H9 (cell line): ENCODE data around the gene ANKS1B. TPM values are rescaled to one million over a fixed set of nuclear protein-coding genes. Genes with fewer than 3 reads are reported as not detected.

Experiments
- DNase-seq: peaks from one replicate; pipeline ENCODE4 v3.0.0-alpha.2; 2017
- H2AFZ ChIP-seq: one replicate; pipeline ENCODE4 v1.6.1; 2013; ENCODE audit warnings: mild to moderate bottlenecking, low read length, control low read depth, moderate library complexity
- H2AK5ac ChIP-seq: 2 replicates; pipeline ENCODE4 v1.6.1; 2013; ENCODE audit warnings: low read length, control low read depth, mixed read lengths; ENCODE audit not compliant: insufficient read length
- H2BK120ac ChIP-seq: one replicate; pipeline ENCODE4 v1.6.1; 2013; ENCODE audit warnings: low read depth, mild to moderate bottlenecking, low read length, control low read depth, inconsistent platforms; ENCODE audit not compliant: poor library complexity, severe bottlenecking
- H2BK12ac ChIP-seq: 2 replicates; pipeline ENCODE4 v1.6.1; 2013; ENCODE audit warnings: low read length, control low read depth, mixed read lengths, low read depth; ENCODE audit not compliant: insufficient read length
- H2BK15ac ChIP-seq: 2 replicates; pipeline ENCODE4 v1.6.1; 2013; ENCODE audit warnings: low read depth, low read length, control low read depth
- H2BK20ac ChIP-seq: one replicate; pipeline ENCODE4 v1.6.1; 2013; ENCODE audit warnings: low read depth, mild to moderate bottlenecking, low read length, control low read depth, inconsistent platforms; ENCODE audit not compliant: poor library complexity, severe bottlenecking
- H2BK5ac ChIP-seq: 2 replicates; pipeline ENCODE4 v1.6.1; 2013; ENCODE audit warnings: low read length, control low read depth, mixed read lengths; ENCODE audit not compliant: insufficient read length
- H3K14ac ChIP-seq: 2 replicates; pipeline ENCODE4 v1.6.1; 2013; ENCODE audit warnings: low read length, control low read depth; ENCODE audit not compliant: insufficient read depth
- H3K18ac ChIP-seq: 2 replicates; pipeline ENCODE4 v1.6.1; 2013; ENCODE audit warnings: low read depth, mild to moderate bottlenecking, mixed read lengths, low read length, control low read depth; ENCODE audit not compliant: insufficient read length
- H3K23ac ChIP-seq: 2 replicates; pipeline ENCODE4 v1.6.1; 2013; ENCODE audit warnings: low read length, control low read depth, mixed read lengths, low read depth; ENCODE audit not compliant: insufficient read length
- H3K23me2 ChIP-seq: 2 replicates; pipeline ENCODE4 v1.6.1; 2013; ENCODE audit warnings: low read depth, mild to moderate bottlenecking, mixed read lengths, low read length, control low read depth; ENCODE audit not compliant: insufficient read length, poor library complexity, severe bottlenecking
- H3K27ac ChIP-seq: 2 replicates; pipeline ENCODE4 v1.5.1; 2013; ENCODE audit warnings: low read length, control low read depth, mixed read lengths, low read depth; ENCODE audit not compliant: insufficient read length
- H3K27me3 ChIP-seq: 2 replicates; pipeline ENCODE4 v1.6.1; 2013; ENCODE audit warnings: low read length, control low read depth, inconsistent platforms; ENCODE audit not compliant: insufficient read depth
- H3K4ac ChIP-seq: 2 replicates; pipeline ENCODE4 v1.6.1; 2013; ENCODE audit warnings: low read depth, mild to moderate bottlenecking, control low read depth, inconsistent platforms, low read length, moderate library complexity
- H3K4me1 ChIP-seq: 2 replicates; pipeline ENCODE4 v1.6.1; 2013; ENCODE audit warnings: low read length, control low read depth, inconsistent platforms; ENCODE audit not compliant: insufficient read depth
- H3K4me2 ChIP-seq: 2 replicates; pipeline ENCODE4 v1.6.1; 2013; ENCODE audit warnings: low read length, control low read depth, mixed read lengths; ENCODE audit not compliant: insufficient read length, insufficient read depth
- H3K56ac ChIP-seq: 2 replicates; pipeline ENCODE4 v1.6.1; 2013; ENCODE audit warnings: low read depth, mild to moderate bottlenecking, mixed read lengths, low read length, control low read depth; ENCODE audit not compliant: insufficient read length
- H3K79me1 ChIP-seq: 2 replicates; pipeline ENCODE4 v1.6.1; 2013; ENCODE audit warnings: low read depth, mild to moderate bottlenecking, moderate library complexity, low read length, control low read depth, inconsistent platforms; ENCODE audit not compliant: insufficient read depth, poor library complexity, severe bottlenecking
- H3K79me2 ChIP-seq: 2 replicates; pipeline ENCODE4 v1.6.1; 2013; ENCODE audit warnings: low read length, control low read depth, inconsistent platforms; ENCODE audit not compliant: insufficient read depth
- H3K9ac ChIP-seq: 2 replicates; pipeline ENCODE4 v1.6.1; 2013; ENCODE audit warnings: low read length, control low read depth, mixed read lengths; ENCODE audit not compliant: insufficient read length; ENCODE audit errors: extremely low read depth
- H3K9me3 ChIP-seq: one replicate; pipeline ENCODE4 v1.6.1; 2013; ENCODE audit warnings: low read depth, low read length, inconsistent platforms; ENCODE audit not compliant: control insufficient read depth
- H3T11ph ChIP-seq: one replicate; pipeline ENCODE4 v1.6.1; 2013; ENCODE audit warnings: mild to moderate bottlenecking, low read length, control low read depth, inconsistent platforms
- H4K20me1 ChIP-seq: one replicate; pipeline ENCODE4 v1.6.1; 2013; ENCODE audit not compliant: control insufficient read depth, insufficient read length, insufficient read depth
- H4K5ac ChIP-seq: 2 replicates; pipeline ENCODE4 v1.6.1; 2013; ENCODE audit warnings: low read depth, mild to moderate bottlenecking, mixed read lengths, low read length, control low read depth; ENCODE audit not compliant: insufficient read length
- H4K8ac ChIP-seq: replicated peaks from 2 replicates; pipeline ENCODE4 v1.6.1; 2013; ENCODE audit warnings: low read length, control low read depth, mixed read lengths, low read depth; ENCODE audit not compliant: insufficient read length
- H4K91ac ChIP-seq: 2 replicates; pipeline ENCODE4 v1.6.1; 2013; ENCODE audit warnings: low read depth, mild to moderate bottlenecking, moderate library complexity, mixed read lengths, low read length, control low read depth; ENCODE audit not compliant: insufficient read length
- H3K27ac Mint-ChIP-seq, 3 experiments: 2 replicates in 2 of 3; 3 replicates in 1 of 3; pipeline ENCODE4 v1.8.0; 2020 to 2021; ENCODE audit warnings: mixed read lengths in 3 of 3, mild to moderate bottlenecking in 1 of 3, moderate library complexity in 1 of 3
- H3K27me3 Mint-ChIP-seq: 2 replicates; pipeline ENCODE4 v1.8.0; 2021; ENCODE audit warnings: low read depth, mild to moderate bottlenecking, moderate library complexity, mixed read lengths
- H3K36me3 Mint-ChIP-seq, 3 experiments: 2 replicates in 2 of 3; 3 replicates in 1 of 3; pipeline ENCODE4 v1.8.0; 2020 to 2021; ENCODE audit warnings: low read depth in 3 of 3, mixed read lengths in 3 of 3; ENCODE audit not compliant: insufficient read depth in 1 of 3
- H3K4me1 Mint-ChIP-seq, 2 experiments: 2 replicates each; pipeline ENCODE4 v1.8.0; 2020; ENCODE audit warnings: mixed read lengths in 2 of 2
- H3K4me3 Mint-ChIP-seq, 2 experiments: 2 replicates in 1 of 2; 3 replicates in 1 of 2; pipeline ENCODE4 v1.8.0; 2020 to 2021; ENCODE audit warnings: mild to moderate bottlenecking in 2 of 2, mixed read lengths in 2 of 2, moderate library complexity in 1 of 2
- H3K9me3 Mint-ChIP-seq, 2 experiments: 2 replicates in 1 of 2; 3 replicates in 1 of 2; pipeline ENCODE4 v1.8.0; 2020; ENCODE audit warnings: mild to moderate bottlenecking in 2 of 2, mixed read lengths in 2 of 2, moderate library complexity in 1 of 2
- WGBS: extraction: QIAGEN DNeasy Blood & Tissue Kit; methylation state at CpG from one replicate; pipeline ENCODE4 v1.1.7; 2013; ENCODE audit warnings: missing lambda C conversion rate, low lambda C conversion rate, mixed read lengths; ENCODE audit not compliant: insufficient read length; ENCODE audit errors: extremely low coverage; 5-methylcytosine and 5-hydroxymethylcytosine counted together
- total RNA-seq: library from RNA; stranded (reverse); gene quantifications from 2 replicates; pipeline ENCODE4 v1.2.1, GENCODE V29; 2021
- TF ChIP-seq, protein P1 (sequence below): fragments of 200-600 bp; sonication (generic); conservative IDR thresholded peaks from 3 replicates; pipeline ENCODE4 v1.8.0; 2021; ENCODE audit warnings: antibody characterized with exemption, mild to moderate bottlenecking

ANKS1B gene
- total RNA-seq, 1 experiment from 2014 or later: 4.1 TPM

DNA sequence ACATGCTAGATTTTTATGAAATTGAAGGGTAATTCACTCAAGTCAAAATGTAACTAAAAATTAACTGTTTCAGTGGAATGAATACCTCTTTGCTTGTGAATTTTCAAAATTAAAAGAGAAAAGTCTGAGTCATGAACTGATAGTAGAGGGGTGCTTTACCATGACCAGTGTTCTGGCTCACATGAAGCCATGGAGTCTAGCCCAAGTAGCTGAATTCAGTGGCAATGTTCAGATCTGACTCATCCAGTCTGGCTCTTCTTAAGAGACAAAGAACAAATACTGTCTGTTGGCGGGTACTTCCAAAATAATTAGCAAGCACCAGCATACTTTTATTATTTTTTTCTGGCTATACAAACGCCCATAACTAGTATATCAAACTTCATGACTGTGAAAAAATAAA, 703.5 kb downstream of the ANKS1B start:
- Histone ChIP-seq H3K23me2 (no peaks in the 10 kb centered on the region), H2BK12ac (no peak overlapping the region), H2AFZ (no peak overlapping the region), H3K27ac (no peak overlapping the region), H3K4me1 (no peaks in the 10 kb centered on the region), H2AK5ac (no peak overlapping the region), H3K79me1 (no peaks in the 10 kb centered on the region), H4K8ac (no peak overlapping the region), H2BK5ac (no peak overlapping the region), H3K79me2 (no peaks in the 10 kb centered on the region), H4K20me1 (no peaks in the 10 kb centered on the region), H3T11ph (no peak overlapping the region), H4K91ac (no peak overlapping the region), H3K4me2 (no peak overlapping the region), H2BK20ac (no peak overlapping the region), H3K18ac (no peak overlapping the region), H3K23ac (no peak overlapping the region), H3K27me3 (no peaks in the 10 kb centered on the region), H3K14ac (no peak overlapping the region), H4K5ac (no peak overlapping the region), H2BK120ac (no peak overlapping the region), H3K9ac (no peak overlapping the region), H3K9me3 (no peaks in the 10 kb centered on the region), H3K56ac (no peak overlapping the region), H2BK15ac (no peak overlapping the region), H3K4ac (no peak overlapping the region)
- Mint-ChIP-seq H3K4me3 (no peak overlapping the region), H3K27me3 (no peaks in the 10 kb centered on the region), H3K27ac (no peak overlapping the region; a peak in 1 of 7 replicates), H3K9me3 (peaks cover 2 to 5% of the 10 kb centered on the region in 2 experiments; a peak in 1 of 5 replicates), H3K36me3 (peaks cover 0 to 5% (median 4%) of the 10 kb centered on the region in 3 experiments; a peak in 1 of 7 replicates), H3K4me1 (peaks cover 5 to 10% of the 10 kb centered on the region in 2 experiments)
- DNase-seq: no peak
- TF ChIP-seq, protein P1, sequence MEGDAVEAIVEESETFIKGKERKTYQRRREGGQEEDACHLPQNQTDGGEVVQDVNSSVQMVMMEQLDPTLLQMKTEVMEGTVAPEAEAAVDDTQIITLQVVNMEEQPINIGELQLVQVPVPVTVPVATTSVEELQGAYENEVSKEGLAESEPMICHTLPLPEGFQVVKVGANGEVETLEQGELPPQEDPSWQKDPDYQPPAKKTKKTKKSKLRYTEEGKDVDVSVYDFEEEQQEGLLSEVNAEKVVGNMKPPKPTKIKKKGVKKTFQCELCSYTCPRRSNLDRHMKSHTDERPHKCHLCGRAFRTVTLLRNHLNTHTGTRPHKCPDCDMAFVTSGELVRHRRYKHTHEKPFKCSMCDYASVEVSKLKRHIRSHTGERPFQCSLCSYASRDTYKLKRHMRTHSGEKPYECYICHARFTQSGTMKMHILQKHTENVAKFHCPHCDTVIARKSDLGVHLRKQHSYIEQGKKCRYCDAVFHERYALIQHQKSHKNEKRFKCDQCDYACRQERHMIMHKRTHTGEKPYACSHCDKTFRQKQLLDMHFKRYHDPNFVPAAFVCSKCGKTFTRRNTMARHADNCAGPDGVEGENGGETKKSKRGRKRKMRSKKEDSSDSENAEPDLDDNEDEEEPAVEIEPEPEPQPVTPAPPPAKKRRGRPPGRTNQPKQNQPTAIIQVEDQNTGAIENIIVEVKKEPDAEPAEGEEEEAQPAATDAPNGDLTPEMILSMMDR: no peak
- no CpG with 5 or more reads among the region's 2 CpGs for WGBS
